NB4 (cell line): ENCODE measurements around the gene KIF6.

Experiments
- DNase-seq: peaks from one replicate; pipeline ENCODE4 v3.0.0; 2010; ENCODE audit warnings: low read depth
- H3K4me3 ChIP-seq: one replicate; pipeline ENCODE4 v1.5.1; 2011; ENCODE audit warnings: mild to moderate bottlenecking, low read depth, low read length, moderate library complexity
- CTCF ChIP-seq: IDR thresholded peaks from one replicate; pipeline ENCODE4 v1.5.1; 2012; ENCODE audit warnings: low read depth, low read length
- MAX ChIP-seq: IDR thresholded peaks from 2 replicates; pipeline ENCODE4 v1.6.1; 2011; ENCODE audit warnings: low read depth, low read length
- MYC ChIP-seq: IDR thresholded peaks from 2 replicates; pipeline ENCODE4 v1.6.1; 2011; ENCODE audit warnings: low read depth, low read length
- POLR2A ChIP-seq: IDR thresholded peaks from 2 replicates; pipeline ENCODE4 v1.6.1; 2011; ENCODE audit warnings: mild to moderate bottlenecking; ENCODE audit not compliant: insufficient read length; ENCODE audit errors: extremely low read depth

Gene KIF6

DNA sequence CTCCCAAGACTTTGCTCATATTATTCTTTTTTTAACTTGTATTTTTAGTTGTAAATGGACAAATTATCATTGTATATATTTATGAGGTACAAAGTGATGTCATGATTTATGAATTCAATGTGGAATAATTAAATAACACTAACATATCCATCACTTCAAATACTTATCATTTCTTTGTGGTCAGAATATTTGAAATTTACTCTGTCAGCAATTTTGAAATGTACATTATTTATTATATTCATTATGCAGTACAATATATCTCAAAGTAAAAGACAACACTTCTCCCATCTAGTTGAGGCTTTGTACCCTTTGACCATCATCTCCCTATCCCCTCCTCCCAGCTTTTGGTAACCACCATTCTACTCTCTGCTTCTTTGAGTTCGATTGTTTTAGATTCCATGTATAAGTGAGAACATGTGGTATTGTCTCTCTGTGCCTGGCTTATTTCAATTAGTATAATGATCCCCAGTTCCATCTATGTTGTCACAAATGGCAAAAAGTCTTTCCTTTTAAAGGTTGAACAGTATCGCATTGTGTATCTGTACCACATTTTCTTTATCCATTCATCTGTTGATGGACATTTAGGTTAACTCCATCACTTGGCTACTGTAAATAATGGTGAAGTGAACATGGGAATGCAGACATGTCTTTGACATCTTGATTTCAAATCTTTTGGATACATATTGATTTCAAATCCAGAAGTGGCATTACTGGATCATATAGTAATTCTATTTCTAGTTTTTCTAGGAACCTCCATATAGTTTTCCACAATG, 197.2 kb downstream of the KIF6 start:
- no peak for DNase-seq
- TF ChIP-seq CTCF (no peak), POLR2A (no peak), MYC (no peak), MAX (no peak)
- no peak overlapping the region for H3K4me3 ChIP-seq

- TF ChIP-seq CTCF (no peak), MYC (no peak), POLR2A (no peak), MAX (no peak)
- no peak for DNase-seq
These were observed 201.2 kb downstream of the KIF6 start for GRCh38 chr6:39524007-39524406.

GRCh38 chr6:39521958-39522357, 203.2 kb downstream of the KIF6 start:
- no peak overlapping the region for H3K4me3 ChIP-seq
- no peak for DNase-seq
- no peak for TF ChIP-seq POLR2A
- TF ChIP-seq CTCF: no peak
- TF ChIP-seq MYC: no peak
- no peak for TF ChIP-seq MAX

More at GRCh38 chr6:39524007-39524406, 201.2 kb downstream of the KIF6 start:
- no peak overlapping the region for H3K4me3 ChIP-seq

- DNase-seq: no peak
These were observed 204.3 kb downstream of the KIF6 start for GRCh38 chr6:39520916-39521315.

GRCh38 chr6:39520411-39520810, 204.8 kb downstream of the KIF6 start:
- no peak overlapping the region for H3K4me3 ChIP-seq
- DNase-seq: peak; percentile 8
- TF ChIP-seq MAX (no peak), POLR2A (no peak), CTCF (no peak), MYC (no peak)

More at GRCh38 chr6:39520916-39521315, 204.3 kb downstream of the KIF6 start:
- no peak for TF ChIP-seq MAX
- TF ChIP-seq CTCF: no peak
- no peak for TF ChIP-seq POLR2A
- TF ChIP-seq MYC: no peak
- H3K4me3 ChIP-seq: no peak overlapping the region
